AG10803 (cell line): ENCODE data around the gene ANKRD13C.

Experiments used
- DNase-seq: peaks from one replicate; pipeline ENCODE4 v3.0.0; 2010; ENCODE audit warnings: low read depth
- H3K4me3 ChIP-seq: 2 replicates; pipeline ENCODE4 v1.5.1; 2011; ENCODE audit warnings: mild to moderate bottlenecking, low read length, control low read depth
- CTCF ChIP-seq: conservative IDR thresholded peaks from 2 replicates; pipeline ENCODE4 v1.5.1; 2011; ENCODE audit warnings: mild to moderate bottlenecking, low read length, control low read depth, inconsistent platforms

Gene ANKRD13C

GRCh38 chr1:70264839-70265238 lies 89.7 kb downstream of the ANKRD13C start:
- DNase-seq = no peak
- TF ChIP-seq CTCF = no peak
- no peak overlapping the region for H3K4me3 ChIP-seq

DNA sequence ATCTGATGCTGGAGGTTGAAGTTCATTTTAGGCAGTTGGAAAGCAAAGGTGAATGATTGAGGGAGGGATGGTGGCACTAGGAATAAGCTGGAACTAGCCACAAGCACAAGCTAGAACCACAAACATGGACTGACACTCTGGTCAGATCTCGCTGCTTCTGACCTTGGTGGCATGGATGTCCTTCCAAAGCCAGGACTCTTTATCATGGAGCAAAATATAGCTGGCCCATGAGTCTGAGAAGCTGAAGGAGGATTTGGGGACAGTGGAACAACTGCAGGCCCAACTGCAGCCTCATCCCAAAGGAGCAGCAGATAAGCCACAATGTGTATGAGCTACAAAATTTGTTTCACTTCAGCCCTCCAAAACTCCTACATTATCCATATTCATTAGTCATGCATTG lies 97.9 kb downstream of the ANKRD13C start:
- H3K4me3 ChIP-seq = no peak overlapping the region
- no peak for DNase-seq
- TF ChIP-seq CTCF = no peak

GRCh38 chr1:70248729-70249128 lies 105.8 kb downstream of the ANKRD13C start:
- H3K4me3 ChIP-seq = no peak overlapping the region
- DNase-seq = no peak
- no peak for TF ChIP-seq CTCF

DNA sequence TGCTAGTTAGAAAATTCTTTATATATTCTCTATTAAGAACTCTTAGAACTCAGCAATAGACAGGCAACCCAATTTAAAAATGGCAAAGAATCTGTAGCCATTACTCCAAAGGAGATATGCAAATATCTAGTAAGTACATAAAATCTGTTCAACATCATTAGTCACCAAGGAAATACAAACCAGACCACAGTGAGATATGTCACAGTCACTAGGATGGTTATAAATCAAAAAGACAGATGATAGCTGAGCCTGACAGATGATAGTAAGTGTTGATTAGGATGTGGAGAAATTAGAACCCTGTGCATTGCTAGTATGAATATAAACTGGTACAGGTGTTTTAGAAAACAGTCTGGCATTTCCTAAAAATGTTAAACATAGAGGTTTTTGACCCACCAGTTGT lies 106.8 kb downstream of the ANKRD13C start:
- TF ChIP-seq CTCF = no peak
- no peak for DNase-seq
- H3K4me3 ChIP-seq = no peak overlapping the region

- DNase-seq = no peak
- H3K4me3 ChIP-seq = no peak overlapping the region
These were observed 107.4 kb downstream of the ANKRD13C start for GRCh38 chr1:70247122-70247521.

DNA sequence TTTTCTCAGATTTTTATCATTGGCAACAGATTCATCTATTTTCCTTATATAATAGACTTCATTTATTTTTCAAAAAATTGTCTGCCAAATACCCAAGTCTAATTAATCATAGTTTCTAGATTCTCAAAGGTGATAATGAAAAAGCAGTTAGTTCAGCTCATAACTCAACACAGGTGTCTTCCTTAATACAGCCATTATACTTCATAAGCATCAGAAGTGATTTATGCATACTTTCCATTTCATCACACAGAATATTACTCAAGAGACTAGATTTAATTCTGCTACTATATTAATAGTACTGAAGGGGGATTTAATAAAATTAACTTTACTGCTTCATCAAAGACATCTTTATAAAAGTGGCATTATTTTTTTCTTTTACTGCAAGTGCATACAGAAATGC lies 114.6 kb downstream of the ANKRD13C start:
- TF ChIP-seq CTCF = no peak
- no peak for DNase-seq
- H3K4me3 ChIP-seq = no peak overlapping the region

More at GRCh38 chr1:70247122-70247521, 107.4 kb downstream of the ANKRD13C start:
- TF ChIP-seq CTCF = no peak

GRCh38 chr1:70234733-70235132 lies 119.8 kb downstream of the ANKRD13C start:
- no peak for TF ChIP-seq CTCF
- no peak overlapping the region for H3K4me3 ChIP-seq

More at GRCh38 chr1:70234733-70235132, 119.8 kb downstream of the ANKRD13C start:
- DNase-seq = no peak
